ENCODE measurements around the gene TTC32. TPM values are rescaled to one million over a fixed set of nuclear protein-coding genes. Genes with fewer than 3 reads are reported as not detected.

The TTC32 gene
- total RNA-seq, 2 donors from 2014 or later = 9.0 to 9.3 TPM

GRCh38 chr2:19887510-19887909 is 14.3 kb downstream of the TTC32 start:
- no peaks in the 10 kb centered on the region for H3K9me3 ChIP-seq
- H3K36me3 ChIP-seq = no peaks in the 10 kb centered on the region
- no peaks in the 10 kb centered on the region for H3K4me1 ChIP-seq
- DNase-seq = peak; percentile 35
- no peak overlapping the region for H3K9ac ChIP-seq (ENCODE audit: low read depth in 2 of 2, low read length in 2 of 2)
- TF ChIP-seq CTCF (IDR thresholded peaks at IDR 0.05) = no peak
- no peak overlapping the region for H3K27ac ChIP-seq
- H3K4me3 ChIP-seq = no peak overlapping the region
- no peaks in the 10 kb centered on the region for H3K27me3 ChIP-seq
- intact Hi-C loops (cut with DNase I) = no loop called here

- DNase-seq = no peak
- Histone ChIP-seq H3K9ac (ENCODE audit: low read depth in 2 of 2, low read length in 2 of 2) (no peak overlapping the region), H3K4me3 (no peak overlapping the region), H3K9me3 (no peaks in the 10 kb centered on the region), H3K4me1 (no peaks in the 10 kb centered on the region), H3K27me3 (no peaks in the 10 kb centered on the region), H3K27ac (no peak overlapping the region), H3K36me3 (no peaks in the 10 kb centered on the region)
- no peak for TF ChIP-seq CTCF (IDR thresholded peaks at IDR 0.05)
- intact Hi-C loops (cut with DNase I) = no loop called here
These were observed 15.5 kb downstream of the TTC32 start for GRCh38 chr2:19886261-19886660.

GRCh38 chr2:19885791-19886190 is 16.0 kb downstream of the TTC32 start:
- Histone ChIP-seq H3K27me3 (no peaks in the 10 kb centered on the region), H3K4me1 (no peaks in the 10 kb centered on the region), H3K4me3 (no peak overlapping the region), H3K9me3 (no peaks in the 10 kb centered on the region), H3K9ac (ENCODE audit: low read depth in 2 of 2, low read length in 2 of 2) (no peak overlapping the region), H3K27ac (no peak overlapping the region), H3K36me3 (no peaks in the 10 kb centered on the region)
- no peak for TF ChIP-seq CTCF (IDR thresholded peaks at IDR 0.05)
- DNase-seq = no peak
- intact Hi-C loops (cut with DNase I) = no loop called here

GRCh38 chr2:19883971-19884720 is 17.6 kb downstream of the TTC32 start:
- intact Hi-C loops (cut with DNase I) = no loop called here
- no peaks in the 10 kb centered on the region for H3K9me3 ChIP-seq
- no peak for DNase-seq
- no peak for TF ChIP-seq CTCF (IDR thresholded peaks at IDR 0.05)
- no peak overlapping the region for H3K9ac ChIP-seq (ENCODE audit: low read depth in 2 of 2, low read length in 2 of 2)
- no peaks in the 10 kb centered on the region for H3K4me1 ChIP-seq
- no peak overlapping the region for H3K4me3 ChIP-seq
- no peaks in the 10 kb centered on the region for H3K27me3 ChIP-seq
- H3K27ac ChIP-seq = no peak overlapping the region
- no peaks in the 10 kb centered on the region for H3K36me3 ChIP-seq

- H3K9me3 ChIP-seq = no peaks in the 10 kb centered on the region
- H3K4me3 ChIP-seq = no peak overlapping the region
These were observed 18.3 kb downstream of the TTC32 start for GRCh38 chr2:19883486-19883885.

More at GRCh38 chr2:19883486-19883885, 18.3 kb downstream of the TTC32 start:
- no peak for DNase-seq
- H3K9ac ChIP-seq (ENCODE audit: low read depth in 2 of 2, low read length in 2 of 2) = no peak overlapping the region
- no peak overlapping the region for H3K27ac ChIP-seq
- no peaks in the 10 kb centered on the region for H3K36me3 ChIP-seq
- no peaks in the 10 kb centered on the region for H3K4me1 ChIP-seq
- no peaks in the 10 kb centered on the region for H3K27me3 ChIP-seq
- TF ChIP-seq CTCF (IDR thresholded peaks at IDR 0.05) = no peak
- intact Hi-C loops (cut with DNase I) = no loop called here

Data from colonic mucosa (tissue), 4 donors.